Stimulated activated naive CD8-positive, alpha-beta T cell treated with anti-CD3 and anti-CD28 coated beads, Interleukin-15, amount 100 ng/mL, for 72 hours (primary cell): ENCODE measurements around the gene CALB2.

ENCODE experiments used
- ATAC-seq: fragments of 150-1000 bp; cut with Tn5 transposase; 2 replicates; pipeline ENCODE4 v1.10.0; 2021; ENCODE audit warnings: mild to moderate bottlenecking, moderate library complexity
- DNase-seq, 2 donors: peaks; one replicate each; pipeline ENCODE4 v3.0.0; 2021 to 2022
- H3K27ac Mint-ChIP-seq, 2 donors: one replicate each; pipeline ENCODE4 v1.8.0; 2022; ENCODE audit warnings: mild to moderate bottlenecking in 2 of 2, mixed read lengths in 2 of 2, moderate library complexity in 2 of 2
- H3K27me3 Mint-ChIP-seq: one replicate; pipeline ENCODE4 v1.8.0; 2022; ENCODE audit warnings: mixed read lengths
- H3K4me1 Mint-ChIP-seq: one replicate; pipeline ENCODE4 v1.8.0; 2022; ENCODE audit warnings: mild to moderate bottlenecking, mixed read lengths
- H3K4me3 Mint-ChIP-seq, 2 donors: one replicate each; pipeline ENCODE4 v1.8.0; 2022; ENCODE audit warnings: mild to moderate bottlenecking in 2 of 2, mixed read lengths in 2 of 2, moderate library complexity in 1 of 2
- H3K9me3 Mint-ChIP-seq, 2 donors: one replicate each; pipeline ENCODE4 v1.8.0; 2022; ENCODE audit warnings: mixed read lengths in 2 of 2

The CALB2 gene

DNA sequence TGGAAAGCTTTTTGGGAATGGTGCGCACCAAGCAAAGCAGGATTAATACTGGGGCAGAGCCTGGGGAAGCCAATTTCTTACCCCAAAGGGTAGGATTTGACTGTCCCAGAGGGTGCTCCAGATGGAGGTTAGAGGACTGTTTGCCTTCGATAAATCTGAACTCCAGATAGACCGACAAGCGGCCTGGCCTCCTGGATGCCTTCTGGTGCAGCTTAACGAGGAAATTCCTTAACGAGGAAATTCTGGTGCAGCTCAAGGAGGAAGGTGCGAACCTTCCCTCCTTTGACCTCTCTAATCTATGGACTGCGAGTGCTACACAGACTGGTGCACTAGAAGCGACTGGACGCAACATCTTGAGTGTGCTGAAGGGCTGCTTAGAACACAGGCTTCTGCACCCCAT is 6.5 kb downstream of the CALB2 start:
- Mint-ChIP-seq H3K27ac (no peak overlapping the region), H3K9me3 (no peaks in the 10 kb centered on the region), H3K27me3 (peaks cover 53% of the 10 kb centered on the region), H3K4me1 (peaks cover 9% of the 10 kb centered on the region), H3K4me3 (no peak overlapping the region)
- no peak for ATAC-seq
- no peak for DNase-seq

DNA sequence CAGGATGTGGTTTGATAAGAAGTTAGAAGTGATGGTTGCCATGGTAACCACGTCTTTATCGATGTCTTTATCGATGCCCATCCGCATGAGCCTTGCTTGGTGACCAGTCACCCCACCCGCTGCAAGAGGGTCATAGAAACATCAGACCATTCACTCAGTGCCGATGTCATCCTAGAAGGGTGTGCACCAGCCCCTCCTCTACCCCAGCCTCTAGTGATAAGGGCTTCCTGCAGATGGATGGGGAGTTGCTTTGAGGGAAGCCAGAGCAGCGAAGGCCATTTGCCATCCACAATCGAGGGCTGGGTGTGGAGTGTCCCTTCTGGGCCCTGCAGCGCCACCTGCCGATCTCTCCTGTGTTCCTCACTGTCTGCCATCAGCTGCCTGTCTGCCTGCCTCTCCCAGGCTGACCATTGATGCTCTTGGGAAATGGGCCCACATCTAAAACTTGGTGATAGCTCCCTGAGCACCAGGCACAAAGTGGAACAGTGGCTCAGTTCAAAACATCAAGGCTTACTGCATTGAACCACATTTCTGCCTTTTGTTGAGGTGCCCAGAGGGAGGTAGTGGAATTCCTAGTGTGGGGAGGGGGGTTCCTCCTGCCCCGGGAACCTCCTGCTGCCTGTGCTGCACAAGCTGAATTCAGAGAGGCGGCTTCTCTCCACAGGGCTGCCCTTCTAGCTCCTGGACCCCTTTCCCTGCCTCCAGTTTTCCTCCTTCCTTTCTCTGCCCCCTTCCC is 8.9 kb downstream of the CALB2 start:
- Mint-ChIP-seq H3K4me1 (peaks cover 24% of the 10 kb centered on the region), H3K27ac (no peak overlapping the region), H3K4me3 (no peak overlapping the region), H3K27me3 (peaks cover 48% of the 10 kb centered on the region), H3K9me3 (no peaks in the 10 kb centered on the region)
- DNase-seq (peak; percentile 51 to 54), ATAC-seq (peak; percentile 83)

- H3K4me3 Mint-ChIP-seq, result no peak overlapping the region
- ATAC-seq, result no peak
These were observed 10.4 kb downstream of the CALB2 start for GRCh38 chr16:71368958-71369357.

DNA sequence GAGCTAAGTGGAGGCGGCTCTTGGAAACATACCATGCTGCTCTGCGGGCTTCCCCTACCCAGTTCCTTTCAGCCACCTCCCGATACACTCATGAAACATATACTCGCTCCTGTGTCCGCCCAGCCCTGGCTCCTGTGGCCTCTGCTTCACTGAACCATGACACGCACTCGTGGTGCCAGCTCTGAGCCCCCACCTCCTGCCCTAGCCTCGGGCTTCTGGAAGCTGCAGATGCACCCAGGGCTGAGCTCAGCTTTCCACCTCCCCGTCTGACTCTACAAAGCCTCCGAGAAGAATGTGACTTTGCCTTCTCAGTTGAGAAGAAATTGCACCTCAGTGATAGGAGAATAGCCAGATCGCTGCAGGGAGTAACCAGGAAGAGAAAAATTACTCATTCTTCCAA is 11.0 kb downstream of the CALB2 start:
- peaks cover 24% of the 10 kb centered on the region for H3K4me1 Mint-ChIP-seq
- H3K9me3 Mint-ChIP-seq, result no peaks in the 10 kb centered on the region
- peak overlapping the region in 1 of 2 donors; percentile 6 for H3K27ac Mint-ChIP-seq
- peaks cover 52% of the 10 kb centered on the region for H3K27me3 Mint-ChIP-seq
- DNase-seq (no peak), ATAC-seq (no peak)
- no peak overlapping the region for H3K4me3 Mint-ChIP-seq

More at GRCh38 chr16:71368958-71369357, 10.4 kb downstream of the CALB2 start:
- Mint-ChIP-seq H3K4me1 (peaks cover 24% of the 10 kb centered on the region), H3K27ac (no peak overlapping the region), H3K9me3 (no peaks in the 10 kb centered on the region), H3K27me3 (peaks cover 56% of the 10 kb centered on the region)
- DNase-seq, result no peak

DNA sequence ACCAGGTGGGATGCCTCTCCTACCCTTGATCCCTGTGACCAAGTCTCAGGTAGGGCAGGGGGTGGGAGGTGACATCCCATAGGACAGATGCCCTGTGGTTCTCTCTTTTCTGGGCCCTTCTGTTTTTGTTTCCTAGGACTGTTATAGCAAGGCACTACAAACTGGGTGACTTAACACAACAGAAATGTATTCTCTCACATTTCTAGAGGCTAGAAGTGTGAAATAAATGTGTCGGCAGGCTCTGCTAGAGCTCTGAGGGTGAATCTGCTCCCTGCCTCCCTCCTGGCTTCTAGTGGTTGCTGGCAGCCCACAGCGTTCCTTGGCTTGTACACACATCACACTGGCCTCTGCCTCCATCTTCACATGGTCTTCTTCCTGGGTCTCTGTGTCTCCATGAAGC is 12.7 kb downstream of the CALB2 start:
- Mint-ChIP-seq H3K9me3 (peaks cover 0 to 2% of the 10 kb centered on the region in 2 donors), H3K27ac (peak overlapping the region; percentile 85 to 95), H3K4me3 (no peak overlapping the region), H3K27me3 (peaks cover 43% of the 10 kb centered on the region), H3K4me1 (peaks cover 24% of the 10 kb centered on the region)
- no peak for DNase-seq
- ATAC-seq, result no peak

- H3K27ac Mint-ChIP-seq, result no peak overlapping the region
- H3K4me1 Mint-ChIP-seq, result peaks cover 24% of the 10 kb centered on the region
- ATAC-seq, result no peak
- no peak for DNase-seq
- peaks cover 30% of the 10 kb centered on the region for H3K27me3 Mint-ChIP-seq
- peaks cover 0 to 7% of the 10 kb centered on the region in 2 donors for H3K9me3 Mint-ChIP-seq
- H3K4me3 Mint-ChIP-seq, result no peak overlapping the region
These were observed 14.6 kb downstream of the CALB2 start for GRCh38 chr16:71373073-71373472.

DNA sequence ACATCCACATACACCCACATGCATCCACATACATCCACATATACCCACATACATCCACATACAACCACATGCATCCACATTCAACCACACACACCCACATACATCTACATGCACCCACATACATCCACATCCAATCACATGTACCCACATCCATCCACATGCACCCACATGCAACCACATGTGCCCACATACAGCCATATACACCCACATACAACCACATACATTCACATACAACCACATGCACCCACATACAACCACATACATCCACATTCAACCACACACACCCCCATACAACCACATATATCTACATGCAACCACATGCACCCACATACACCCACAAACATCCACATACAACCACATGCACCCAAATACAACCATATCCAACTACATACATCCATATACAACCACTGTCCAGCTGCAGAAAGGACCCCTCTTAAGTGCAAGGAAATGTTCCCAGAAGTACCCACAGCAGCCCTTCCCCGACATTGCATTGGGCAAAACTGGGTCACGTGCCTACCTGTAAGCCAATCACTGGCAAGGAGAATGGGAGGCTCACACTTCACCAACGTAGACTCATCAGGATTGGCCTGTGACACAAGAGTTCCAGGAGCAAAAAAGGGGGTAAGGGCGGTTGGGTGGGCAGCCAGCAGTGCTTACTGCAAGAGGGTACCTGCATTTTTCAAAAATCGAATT is 18.1 kb downstream of the CALB2 start:
- Mint-ChIP-seq H3K9me3 (peaks cover 0 to 7% of the 10 kb centered on the region in 2 donors), H3K4me1 (peaks cover under 1% of the 10 kb centered on the region), H3K27ac (no peak overlapping the region), H3K4me3 (no peak overlapping the region), H3K27me3 (peaks cover 12% of the 10 kb centered on the region)
- DNase-seq (no peak), ATAC-seq (no peak)

DNA sequence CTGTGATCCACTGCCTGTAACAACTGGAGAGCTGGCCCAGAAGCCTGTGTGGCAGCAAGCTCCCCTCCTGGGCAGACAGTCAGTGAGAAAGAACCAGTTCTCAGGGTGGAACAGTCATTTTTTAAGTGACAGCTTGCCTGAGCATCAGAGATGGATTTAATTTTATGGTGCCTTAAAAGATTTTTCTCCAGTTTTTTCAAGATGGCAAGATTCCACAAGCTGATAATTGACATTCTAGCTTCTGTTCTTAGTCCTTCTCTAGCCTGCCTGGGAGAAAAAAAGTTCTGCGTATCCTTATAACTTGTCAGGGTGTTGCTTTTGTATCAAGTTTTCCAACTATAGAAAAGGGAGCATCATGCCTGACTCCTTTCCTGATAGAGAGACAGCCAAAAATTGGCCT is 21.2 kb downstream of the CALB2 start:
- ATAC-seq (no peak), DNase-seq (no peak)
- Mint-ChIP-seq H3K27ac (no peak overlapping the region), H3K9me3 (peaks cover 0 to 7% of the 10 kb centered on the region in 2 donors), H3K27me3 (no peaks in the 10 kb centered on the region), H3K4me1 (no peaks in the 10 kb centered on the region), H3K4me3 (no peak overlapping the region)

DNA sequence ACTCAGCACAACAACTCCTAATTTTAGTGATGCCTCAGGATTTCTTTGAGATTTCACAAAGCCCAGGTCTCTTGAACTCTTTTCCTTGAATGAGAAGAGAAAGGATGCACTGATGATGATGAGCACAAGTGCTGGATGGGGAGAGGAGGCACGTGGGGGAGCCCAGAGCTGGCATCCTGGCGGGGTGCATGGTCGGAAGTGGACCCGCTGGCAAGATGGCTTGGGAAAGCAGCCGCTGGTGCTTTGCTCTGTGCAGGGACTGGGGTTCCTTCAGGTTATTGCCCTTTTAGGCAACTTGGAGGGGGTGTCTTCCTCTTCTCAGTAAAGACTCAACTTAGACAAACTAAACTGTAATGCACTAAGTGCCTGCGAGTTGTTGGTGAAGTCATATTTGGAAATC is 22.3 kb downstream of the CALB2 start:
- Mint-ChIP-seq H3K27me3 (peaks cover 10% of the 10 kb centered on the region), H3K27ac (no peak overlapping the region), H3K4me3 (no peak overlapping the region), H3K4me1 (no peaks in the 10 kb centered on the region), H3K9me3 (peaks cover 0 to 7% of the 10 kb centered on the region in 2 donors)
- no peak for DNase-seq
- no peak for ATAC-seq

GRCh38 chr16:71383054-71383773 is 24.7 kb downstream of the CALB2 start:
- Mint-ChIP-seq H3K9me3 (no peaks in the 10 kb centered on the region), H3K27me3 (peaks cover 25% of the 10 kb centered on the region), H3K27ac (no peak overlapping the region), H3K4me3 (no peak overlapping the region), H3K4me1 (no peaks in the 10 kb centered on the region)
- peak in 1 of 2 donors; percentile 14 for DNase-seq
- ATAC-seq, result peak; percentile 68

DNA sequence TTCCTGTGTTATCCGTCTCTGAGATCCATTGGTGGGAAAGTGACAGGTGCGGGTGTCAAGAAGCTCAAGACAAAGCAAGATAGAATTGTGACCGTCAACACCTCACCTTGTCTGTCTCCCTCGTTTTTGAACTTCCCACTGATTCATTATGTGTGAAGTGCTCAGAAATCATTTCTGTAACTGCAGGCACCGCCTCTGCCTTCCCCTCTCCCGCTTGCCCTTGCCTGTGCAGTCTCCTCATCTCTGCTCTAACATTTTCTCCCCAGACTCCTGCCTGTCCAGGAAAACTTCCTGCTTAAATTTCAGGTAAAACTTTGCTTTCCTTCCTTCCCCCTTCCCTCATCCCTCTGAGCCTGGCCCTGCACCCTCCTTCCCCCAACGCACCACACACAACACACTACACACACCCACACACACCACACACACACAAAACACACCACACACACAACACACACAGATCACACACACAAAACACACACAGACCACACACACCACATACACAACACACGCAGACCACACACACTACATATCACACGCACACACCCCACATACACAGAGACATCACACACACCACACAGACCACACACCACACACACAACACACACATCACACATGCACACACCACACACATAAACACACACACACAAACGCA is 25.7 kb downstream of the CALB2 start:
- ATAC-seq (no peak), DNase-seq (no peak)
- H3K4me1 Mint-ChIP-seq, result no peaks in the 10 kb centered on the region
- H3K9me3 Mint-ChIP-seq, result no peaks in the 10 kb centered on the region
- H3K27me3 Mint-ChIP-seq, result peaks cover 25% of the 10 kb centered on the region
- no peak overlapping the region for H3K4me3 Mint-ChIP-seq
- no peak overlapping the region for H3K27ac Mint-ChIP-seq

DNA sequence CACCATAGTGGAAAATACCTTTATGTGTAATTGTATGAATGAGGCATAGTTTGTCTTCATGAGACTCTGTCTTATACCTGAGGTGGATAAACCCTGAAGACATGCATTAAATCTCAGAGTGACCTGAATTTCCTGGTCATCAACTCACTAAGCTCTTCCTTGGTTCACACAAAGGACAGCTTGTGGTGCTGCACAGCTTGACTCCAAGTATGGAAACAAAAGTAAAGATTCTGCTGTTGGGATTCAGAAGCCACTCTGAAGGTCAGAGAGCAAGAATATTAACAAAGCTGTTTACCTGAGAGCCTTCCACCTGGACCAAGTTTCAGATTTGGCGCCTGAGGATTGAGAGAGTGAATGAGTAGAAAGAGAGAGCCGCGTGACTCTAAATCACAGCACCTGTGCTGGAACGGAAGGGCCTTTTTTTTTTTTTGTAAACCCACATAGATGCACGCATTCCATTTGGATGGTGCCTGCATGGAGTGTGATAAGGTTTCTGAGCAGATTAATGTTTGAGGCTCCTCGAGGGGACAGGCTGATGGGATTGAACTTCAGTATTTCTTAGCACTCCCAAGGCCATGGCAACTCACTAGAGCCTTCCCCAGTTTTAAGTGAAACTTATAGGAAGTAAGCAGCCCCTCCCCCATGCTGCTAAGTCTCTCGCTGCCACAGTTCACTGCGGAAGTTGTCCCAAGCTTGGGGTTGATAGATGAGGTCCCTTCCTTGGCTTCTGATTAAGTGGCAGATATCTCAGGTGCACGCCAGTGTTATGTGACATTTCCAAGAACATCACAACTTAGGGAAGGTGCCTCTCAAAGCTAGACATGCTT is 28.7 kb downstream of the CALB2 start:
- DNase-seq, result no peak
- Mint-ChIP-seq H3K27me3 (peaks cover 45% of the 10 kb centered on the region), H3K4me3 (no peak overlapping the region), H3K4me1 (no peaks in the 10 kb centered on the region), H3K27ac (no peak overlapping the region), H3K9me3 (no peaks in the 10 kb centered on the region)
- ATAC-seq, result no peak

DNA sequence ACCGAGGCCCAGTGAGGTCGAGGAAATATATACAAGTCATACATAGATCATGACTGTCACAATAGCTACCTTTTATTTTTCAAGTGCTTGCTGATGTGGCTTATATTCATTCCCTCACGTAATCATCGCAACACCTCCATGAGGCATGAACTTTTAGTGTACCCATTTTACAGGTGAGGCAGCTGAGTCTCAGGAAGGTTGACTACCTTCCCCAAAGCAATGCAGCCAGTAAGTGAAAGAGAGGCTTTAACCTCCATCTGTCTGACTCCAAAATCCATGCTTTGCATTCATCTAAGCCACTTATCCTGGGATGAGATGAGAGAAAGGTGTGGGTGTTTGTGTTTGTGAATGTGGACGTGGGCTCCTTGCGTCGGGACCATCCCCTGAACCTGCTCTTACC is 30.8 kb downstream of the CALB2 start:
- H3K4me3 Mint-ChIP-seq, result no peak overlapping the region
- no peak for ATAC-seq
- no peak for DNase-seq
- no peaks in the 10 kb centered on the region for H3K4me1 Mint-ChIP-seq
- peaks cover 63% of the 10 kb centered on the region for H3K27me3 Mint-ChIP-seq
- no peaks in the 10 kb centered on the region for H3K9me3 Mint-ChIP-seq
- no peak overlapping the region for H3K27ac Mint-ChIP-seq

DNA sequence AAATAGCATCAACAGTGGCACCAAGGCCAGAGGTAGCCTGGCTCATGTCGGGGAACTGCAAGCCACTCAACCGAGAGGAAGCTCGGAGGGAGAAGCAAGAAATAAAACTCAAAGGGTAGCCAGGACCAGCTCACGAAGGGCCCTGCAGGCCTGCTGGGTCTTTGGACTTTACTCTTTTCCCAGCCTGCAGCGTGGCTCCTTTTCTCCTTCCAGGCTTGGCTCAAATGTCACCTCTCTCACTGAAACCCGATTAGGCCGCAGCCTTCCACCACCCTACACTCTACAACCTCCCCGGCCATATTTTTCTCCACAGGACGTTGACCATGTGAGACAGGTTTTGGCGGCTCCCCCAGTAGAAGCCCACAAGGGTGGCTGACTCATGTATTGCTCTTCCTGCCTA is 38.1 kb downstream of the CALB2 start:
- Mint-ChIP-seq H3K4me3 (no peak overlapping the region), H3K27ac (no peak overlapping the region), H3K4me1 (no peaks in the 10 kb centered on the region), H3K27me3 (peaks cover 40% of the 10 kb centered on the region), H3K9me3 (no peaks in the 10 kb centered on the region)
- ATAC-seq (no peak), DNase-seq (no peak)
